Testis (tissue), 3 donors: Measurements from ENCODE around the gene MRPS27. TPM values are rescaled to one million over a fixed set of nuclear protein-coding genes. Genes with fewer than 3 reads are reported as not detected.

Source experiments
- DNase-seq: peaks from one replicate; pipeline ENCODE4 v3.0.0-alpha.2; 2019
- H3K27ac ChIP-seq, 2 donors: fragments of 200-600 bp; sonication (generic); one replicate each; pipeline ENCODE4 v1.5.1; 2019
- H3K27me3 ChIP-seq: fragments of 200-600 bp; sonication (generic); one replicate; pipeline ENCODE4 v1.5.1; 2019
- H3K36me3 ChIP-seq: fragments of 200-600 bp; sonication (generic); one replicate; pipeline ENCODE4 v1.5.1; 2017; ENCODE audit warnings: low read depth; ENCODE audit errors: missing control alignments
- H3K4me1 ChIP-seq: fragments of 200-600 bp; sonication (generic); one replicate; pipeline ENCODE4 v1.5.1; 2019
- H3K4me3 ChIP-seq, 2 donors: fragments of 200-600 bp; sonication (generic); one replicate each; pipeline ENCODE4 v1.5.1; 2017 to 2019
- H3K9me3 ChIP-seq: fragments of 200-600 bp; sonication (generic); one replicate; pipeline ENCODE4 v1.5.1; 2017
- POLR2A ChIP-seq: fragments of 450-650 bp; IDR thresholded peaks from one replicate; pipeline ENCODE4 v1.6.1; 2017; ENCODE audit warnings: antibody characterized with exemption, mild to moderate bottlenecking, moderate library complexity
- WGBS, 2 donors: methylation state at CpG; one replicate each; pipeline ENCODE4 v1.1.5; 2018; 5-methylcytosine and 5-hydroxymethylcytosine counted together
- intact Hi-C: fragments of 100-400 bp; cut with DNase I; formaldehyde crosslinking; loops from one replicate; pipeline ENCODE4 v1.15.1; 2023; ENCODE audit warnings: low total_unique reads
- polyA plus RNA-seq: library from polyadenylated mRNA; stranded (reverse); fragments of 350-450 nt; fragmentation: Illumina TruSeq; extraction: RNeasy Lipid Tissue Mini Kit (QIAGEN cat#74804); gene quantifications from one replicate; pipeline ENCODE4 v1.2.3, GENCODE V29; 2014; ENCODE audit warnings: low read depth, low replicate concordance; ENCODE audit not compliant: insufficient read depth
- total RNA-seq, 2 donors: library from RNA; depleted of rRNA; stranded (reverse); fragments of >200 nt; gene quantifications; one replicate each; pipeline ENCODE4 v1.2.3, GENCODE V29; 2016
- TF ChIP-seq, protein P1 (sequence below), 3 experiments: fragments of 450-650 bp in 2 of 3; fragments of 200-600 bp in 1 of 3; sonication (generic) in 1 of 3; IDR thresholded peaks; one replicate each; pipeline ENCODE4 v1.5.1; 2016 to 2019; ENCODE audit warnings: antibody characterized with exemption in 3 of 3, mild to moderate bottlenecking in 2 of 3, moderate library complexity in 1 of 3

The MRPS27 gene
- total and polyA plus RNA-seq, 3 donors from 2014 or later: 35.7 to 42.6 (median 41.6) TPM

DNA sequence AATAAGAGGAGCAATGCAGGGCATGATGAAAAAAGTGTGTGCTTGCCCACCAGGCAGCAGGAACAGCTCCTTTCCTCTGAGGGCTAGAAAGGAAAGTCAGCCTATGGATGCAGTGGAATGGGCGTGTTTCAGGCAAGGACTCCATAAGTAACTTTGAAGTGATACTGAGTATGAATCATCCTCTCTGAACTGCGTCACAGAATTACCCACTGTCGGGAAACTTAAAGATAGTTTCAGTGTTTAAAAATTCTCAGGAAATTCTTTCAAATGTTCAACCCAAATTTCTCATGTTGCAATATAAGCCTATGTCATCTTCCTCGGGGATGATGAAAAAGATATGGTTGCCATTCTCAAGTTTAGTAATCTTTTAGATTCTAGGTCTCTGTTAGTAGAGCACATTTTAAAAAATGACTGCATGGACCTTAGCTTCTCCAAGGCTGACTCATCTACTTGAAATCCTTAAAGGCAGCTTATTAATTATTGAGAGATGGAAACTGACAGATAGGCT lies 27.8 kb upstream of the MRPS27 start:
- Histone ChIP-seq H3K27ac (no peak overlapping the region), H3K4me3 (no peak overlapping the region), H3K4me1 (no peaks in the 10 kb centered on the region), H3K36me3 (no peaks in the 10 kb centered on the region), H3K27me3 (no peaks in the 10 kb centered on the region), H3K9me3 (no peaks in the 10 kb centered on the region)
- TF ChIP-seq, protein P1, sequence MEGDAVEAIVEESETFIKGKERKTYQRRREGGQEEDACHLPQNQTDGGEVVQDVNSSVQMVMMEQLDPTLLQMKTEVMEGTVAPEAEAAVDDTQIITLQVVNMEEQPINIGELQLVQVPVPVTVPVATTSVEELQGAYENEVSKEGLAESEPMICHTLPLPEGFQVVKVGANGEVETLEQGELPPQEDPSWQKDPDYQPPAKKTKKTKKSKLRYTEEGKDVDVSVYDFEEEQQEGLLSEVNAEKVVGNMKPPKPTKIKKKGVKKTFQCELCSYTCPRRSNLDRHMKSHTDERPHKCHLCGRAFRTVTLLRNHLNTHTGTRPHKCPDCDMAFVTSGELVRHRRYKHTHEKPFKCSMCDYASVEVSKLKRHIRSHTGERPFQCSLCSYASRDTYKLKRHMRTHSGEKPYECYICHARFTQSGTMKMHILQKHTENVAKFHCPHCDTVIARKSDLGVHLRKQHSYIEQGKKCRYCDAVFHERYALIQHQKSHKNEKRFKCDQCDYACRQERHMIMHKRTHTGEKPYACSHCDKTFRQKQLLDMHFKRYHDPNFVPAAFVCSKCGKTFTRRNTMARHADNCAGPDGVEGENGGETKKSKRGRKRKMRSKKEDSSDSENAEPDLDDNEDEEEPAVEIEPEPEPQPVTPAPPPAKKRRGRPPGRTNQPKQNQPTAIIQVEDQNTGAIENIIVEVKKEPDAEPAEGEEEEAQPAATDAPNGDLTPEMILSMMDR (IDR thresholded peaks at IDR 0.05): no peak
- no peak for TF ChIP-seq POLR2A
- intact Hi-C loops: no loop called here
- no peak for DNase-seq
- 81 to 92% methylated on average over 4 of the region's 4 CpGs for WGBS, 2 donors

DNA sequence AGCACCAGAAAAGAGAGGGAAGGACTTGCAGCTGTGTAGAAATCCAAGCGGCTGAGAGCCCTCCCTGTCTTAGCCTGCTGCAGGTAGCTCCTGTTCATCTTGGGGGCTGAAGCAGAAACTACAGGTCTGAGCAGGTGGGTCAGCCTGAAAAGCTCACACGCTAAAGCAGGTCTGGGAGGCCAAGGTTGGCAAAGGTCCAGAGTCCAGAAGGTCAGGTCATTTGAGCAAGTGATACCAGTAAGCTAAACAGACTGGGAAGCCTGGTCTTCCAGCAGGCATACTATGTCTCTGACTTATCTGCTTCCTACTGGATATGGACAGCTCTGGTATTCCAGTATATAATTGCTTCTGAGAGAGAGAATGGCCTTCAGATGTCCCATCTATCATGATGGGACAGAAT lies 26.4 kb upstream of the MRPS27 start:
- intact Hi-C loops: no loop called here
- H3K4me1 ChIP-seq: no peaks in the 10 kb centered on the region
- DNase-seq: no peak
- no peaks in the 10 kb centered on the region for H3K27me3 ChIP-seq
- no peak for TF ChIP-seq POLR2A
- TF ChIP-seq, protein P1 (IDR thresholded peaks at IDR 0.05): no peak
- H3K36me3 ChIP-seq: no peaks in the 10 kb centered on the region
- no peaks in the 10 kb centered on the region for H3K9me3 ChIP-seq
- 91 to 94% methylated on average over 2 of the region's 2 CpGs for WGBS, 2 donors
- no peak overlapping the region for H3K4me3 ChIP-seq
- H3K27ac ChIP-seq: no peak overlapping the region

DNA sequence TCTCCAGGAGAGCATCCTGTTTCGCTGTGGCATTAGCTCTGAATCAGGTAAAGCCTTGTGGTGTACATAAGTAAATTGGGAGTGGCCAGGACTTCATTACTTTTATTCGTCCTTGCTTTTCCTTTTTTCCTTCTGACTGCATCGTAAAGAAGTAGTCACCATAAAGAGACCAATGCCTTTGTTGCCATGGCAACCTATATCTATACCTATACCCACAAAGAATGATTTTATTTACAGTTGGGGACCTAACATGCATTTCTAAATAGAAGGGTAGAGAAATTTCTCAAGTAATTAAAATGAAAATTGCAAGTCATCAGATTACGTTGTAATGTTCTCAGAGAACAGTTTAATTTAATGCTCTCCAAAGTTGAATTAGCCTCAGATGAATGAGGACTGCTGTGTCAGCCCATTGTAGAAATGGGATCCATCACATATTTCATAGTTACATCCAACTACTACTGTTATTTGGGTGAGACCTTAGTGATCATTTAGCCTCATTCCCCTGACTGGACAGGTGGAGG lies 18.7 kb upstream of the MRPS27 start:
- 93 to 97% methylated on average over 4 of the region's 4 CpGs for WGBS, 2 donors
- Histone ChIP-seq H3K9me3 (no peaks in the 10 kb centered on the region), H3K4me3 (no peak overlapping the region), H3K4me1 (no peaks in the 10 kb centered on the region), H3K36me3 (no peaks in the 10 kb centered on the region), H3K27ac (no peak overlapping the region), H3K27me3 (no peaks in the 10 kb centered on the region)
- DNase-seq: no peak
- intact Hi-C loops: no loop called here
- TF ChIP-seq, protein P1 (IDR thresholded peaks at IDR 0.05): no peak
- TF ChIP-seq POLR2A: no peak

DNA sequence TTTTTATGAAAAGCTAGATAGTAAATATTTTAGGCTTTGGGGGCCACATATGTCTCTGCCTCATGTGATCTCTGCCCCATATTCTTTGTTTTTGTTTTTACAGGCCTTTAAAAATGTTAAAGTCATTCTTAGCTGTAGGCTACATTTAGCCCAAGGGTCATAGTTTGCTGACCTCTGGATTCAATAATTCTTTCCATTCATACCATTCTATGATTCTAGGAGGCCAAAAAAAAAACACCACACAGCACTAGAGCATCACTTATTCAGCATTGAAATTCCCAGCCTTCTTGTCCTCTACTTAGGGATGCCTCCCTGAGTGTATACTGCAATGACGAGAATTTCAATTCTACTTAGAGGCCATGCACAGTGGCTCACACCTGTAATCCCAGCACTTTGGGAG lies 17.1 kb upstream of the MRPS27 start:
- Histone ChIP-seq H3K27me3 (no peaks in the 10 kb centered on the region), H3K4me1 (no peaks in the 10 kb centered on the region), H3K4me3 (no peak overlapping the region), H3K9me3 (no peaks in the 10 kb centered on the region), H3K36me3 (no peaks in the 10 kb centered on the region), H3K27ac (no peak overlapping the region)
- no peak for DNase-seq
- 86 to 93% methylated on average over 1 of the region's 1 CpG for WGBS, 2 donors
- intact Hi-C loops: no loop called here
- TF ChIP-seq, protein P1 (IDR thresholded peaks at IDR 0.05): no peak
- no peak for TF ChIP-seq POLR2A

DNA sequence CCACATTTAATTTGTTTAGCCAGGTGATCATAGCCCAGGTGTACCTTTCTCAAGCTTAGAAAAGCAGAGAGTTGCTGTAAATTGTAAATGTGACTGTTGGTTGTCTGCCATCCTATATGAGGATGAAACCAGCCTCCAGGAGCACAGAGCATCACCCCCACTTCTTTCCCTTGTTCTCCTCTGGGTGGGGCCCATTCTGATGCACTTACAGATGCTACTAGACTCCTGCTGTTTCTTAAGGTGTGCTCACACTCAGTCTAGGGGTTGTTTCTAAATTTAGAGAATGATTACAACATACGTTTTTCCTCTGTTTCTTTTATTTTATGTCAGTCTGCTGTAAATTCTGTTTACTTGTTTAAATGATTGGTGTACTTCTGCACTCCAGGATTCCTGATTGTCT lies 10.7 kb upstream of the MRPS27 start:
- Histone ChIP-seq H3K4me3 (no peak overlapping the region), H3K27ac (no peak overlapping the region), H3K36me3 (no peaks in the 10 kb centered on the region), H3K27me3 (no peaks in the 10 kb centered on the region), H3K9me3 (no peaks in the 10 kb centered on the region), H3K4me1 (no peaks in the 10 kb centered on the region)
- no peak for DNase-seq
- intact Hi-C loops: no loop called here
- 78 to 84% methylated on average over 1 of the region's 1 CpG for WGBS, 2 donors
- TF ChIP-seq, protein P1 (IDR thresholded peaks at IDR 0.05): no peak
- TF ChIP-seq POLR2A: no peak
